Activated naive CD4-positive, alpha-beta T cell treated with Interleukin-2 at 50 U/mL for 16 hours (primary cell): Measurements from ENCODE around the gene SLC25A30.
A peak's percentile ranks its signal among the peaks of the same experiment; 100 is the strongest.

Experiments used
- DNase-seq: peaks from one replicate; pipeline ENCODE4 v3.0.0-alpha.2; 2020

Gene SLC25A30, protein sequence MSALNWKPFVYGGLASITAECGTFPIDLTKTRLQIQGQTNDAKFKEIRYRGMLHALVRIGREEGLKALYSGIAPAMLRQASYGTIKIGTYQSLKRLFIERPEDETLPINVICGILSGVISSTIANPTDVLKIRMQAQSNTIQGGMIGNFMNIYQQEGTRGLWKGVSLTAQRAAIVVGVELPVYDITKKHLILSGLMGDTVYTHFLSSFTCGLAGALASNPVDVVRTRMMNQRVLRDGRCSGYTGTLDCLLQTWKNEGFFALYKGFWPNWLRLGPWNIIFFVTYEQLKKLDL

DNA sequence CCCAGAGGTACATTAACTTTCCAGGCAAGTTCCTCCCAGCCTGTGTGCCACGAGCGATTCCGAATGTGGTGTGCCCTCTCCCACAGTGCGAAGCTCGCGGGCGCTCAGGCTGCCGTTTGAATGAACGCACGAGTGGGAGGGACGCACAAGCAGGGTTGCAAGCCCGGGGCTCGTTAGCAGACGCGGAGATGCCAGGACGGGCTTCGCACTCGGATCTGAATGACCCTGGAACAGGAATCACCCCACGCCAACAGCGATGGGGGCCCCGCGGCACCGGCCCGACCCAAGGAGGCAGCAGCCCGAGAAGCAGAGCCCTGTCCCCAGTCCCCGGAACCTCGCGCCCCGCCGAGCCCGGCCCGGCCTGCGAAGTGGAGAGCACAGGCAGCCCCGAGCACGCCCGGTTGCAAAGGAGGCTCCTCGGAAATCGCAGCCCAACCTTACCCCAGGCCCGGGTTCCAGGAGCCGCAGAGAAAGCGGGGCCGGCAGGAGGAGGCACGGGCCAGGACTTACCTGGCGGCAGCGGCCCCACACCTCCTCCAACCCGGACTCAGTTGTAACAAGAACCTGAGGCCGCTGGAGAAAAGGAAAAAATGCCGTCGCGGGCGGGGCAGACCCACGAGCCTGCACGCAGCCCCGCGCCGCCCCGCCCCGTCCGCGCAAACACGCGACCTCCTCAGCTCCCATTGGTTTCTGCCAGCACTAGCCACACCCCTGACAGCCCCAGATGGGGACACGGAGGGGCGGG, at the start of gene SLC25A30:
Gene SLC25A30 (minus strand): TSS at position 584 of the 745 bp plus-strand sequence. CDS start 6,948 bp downstream, outside the sequence.
- peak; percentile 94 for DNase-seq

DNA sequence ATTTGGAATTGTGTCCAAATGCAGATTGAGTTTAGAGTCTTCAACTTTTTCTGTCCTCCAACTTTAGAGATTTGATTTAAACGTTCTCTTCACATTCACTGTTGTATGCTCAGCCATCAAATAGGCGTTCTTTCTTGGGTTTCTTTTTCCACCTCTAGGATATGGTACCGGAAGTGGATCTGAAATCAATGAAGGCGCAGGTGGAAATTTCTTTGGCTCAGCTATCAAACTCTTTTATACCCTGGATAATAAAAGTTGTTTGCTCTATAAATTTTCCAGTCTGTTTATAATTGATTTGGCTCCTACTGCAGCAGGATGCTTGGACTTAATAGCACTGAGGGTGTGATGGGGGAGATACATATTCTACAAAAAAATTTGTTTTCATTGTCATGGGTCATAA, 48.2 kb upstream of the SLC25A30 start:
- DNase-seq, result no peak

DNA sequence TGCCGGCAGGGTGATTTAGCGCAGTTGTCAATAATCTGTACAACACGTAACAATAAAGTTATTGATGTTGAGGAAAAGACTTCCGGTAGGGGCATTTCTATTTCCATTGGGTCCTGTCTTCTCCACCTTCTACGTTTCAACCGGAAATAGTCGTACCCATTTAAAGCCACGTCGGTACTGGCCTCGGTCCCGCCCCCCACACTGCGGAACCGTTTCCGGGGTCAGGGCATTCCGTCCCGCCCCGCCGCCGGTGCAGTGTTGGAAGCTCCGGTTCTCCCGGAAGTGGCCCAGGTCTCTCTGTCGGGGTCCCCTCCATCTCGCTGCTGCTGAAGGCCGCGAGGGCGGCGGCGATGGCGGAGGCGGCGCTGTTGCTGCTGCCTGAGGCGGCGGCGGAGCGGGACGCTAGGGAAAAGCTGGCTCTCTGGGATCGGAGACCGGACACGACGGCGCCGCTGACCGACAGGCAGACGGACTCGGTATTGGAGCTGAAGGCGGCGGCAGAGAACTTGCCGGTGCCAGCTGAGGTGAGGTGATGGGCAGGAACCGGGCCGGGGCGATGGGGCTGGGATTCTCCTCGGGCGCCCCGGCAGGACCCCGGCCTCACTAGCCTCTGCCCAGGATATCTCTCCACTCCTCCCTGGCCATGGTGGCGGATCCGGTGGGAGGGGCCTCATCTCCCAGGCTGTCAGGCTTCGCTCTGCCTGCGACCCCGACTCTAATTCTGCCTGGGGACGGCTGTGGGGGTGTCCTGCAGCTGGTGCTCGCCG, 46.7 kb upstream of the SLC25A30 start, which contains the start of gene COG3:
Gene COG3 (plus strand): TSS at position 253 of the 767 bp plus-strand sequence. CDS start 98 bp downstream, at position 351.
- DNase-seq, result peak; percentile 96

DNA sequence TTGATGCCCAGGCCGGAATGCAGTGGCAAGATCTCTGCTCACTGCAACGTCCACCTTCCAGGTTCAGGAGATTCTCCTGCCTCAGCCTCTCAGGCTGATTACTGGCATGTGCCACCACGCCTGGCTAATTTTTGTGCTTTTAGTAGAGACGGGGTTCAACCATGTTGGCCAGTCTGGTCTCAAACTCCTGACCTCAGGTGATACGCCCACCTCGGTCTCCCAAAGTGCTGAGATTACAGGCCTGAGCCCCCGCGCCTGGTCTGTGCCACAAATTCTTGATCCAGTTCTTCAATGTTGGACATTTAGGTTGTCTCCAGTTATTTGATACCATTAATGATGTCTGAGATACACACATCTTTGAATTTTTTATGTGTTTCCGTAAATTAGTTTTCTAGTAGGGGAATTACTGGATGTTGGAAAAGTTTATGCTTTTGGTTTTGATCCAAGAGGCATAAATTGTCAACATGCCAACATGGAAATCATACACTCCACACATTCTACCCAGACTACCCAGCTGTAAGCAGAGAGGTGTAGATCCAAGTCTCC, 46.0 kb upstream of the SLC25A30 start:
- no peak for DNase-seq

DNA sequence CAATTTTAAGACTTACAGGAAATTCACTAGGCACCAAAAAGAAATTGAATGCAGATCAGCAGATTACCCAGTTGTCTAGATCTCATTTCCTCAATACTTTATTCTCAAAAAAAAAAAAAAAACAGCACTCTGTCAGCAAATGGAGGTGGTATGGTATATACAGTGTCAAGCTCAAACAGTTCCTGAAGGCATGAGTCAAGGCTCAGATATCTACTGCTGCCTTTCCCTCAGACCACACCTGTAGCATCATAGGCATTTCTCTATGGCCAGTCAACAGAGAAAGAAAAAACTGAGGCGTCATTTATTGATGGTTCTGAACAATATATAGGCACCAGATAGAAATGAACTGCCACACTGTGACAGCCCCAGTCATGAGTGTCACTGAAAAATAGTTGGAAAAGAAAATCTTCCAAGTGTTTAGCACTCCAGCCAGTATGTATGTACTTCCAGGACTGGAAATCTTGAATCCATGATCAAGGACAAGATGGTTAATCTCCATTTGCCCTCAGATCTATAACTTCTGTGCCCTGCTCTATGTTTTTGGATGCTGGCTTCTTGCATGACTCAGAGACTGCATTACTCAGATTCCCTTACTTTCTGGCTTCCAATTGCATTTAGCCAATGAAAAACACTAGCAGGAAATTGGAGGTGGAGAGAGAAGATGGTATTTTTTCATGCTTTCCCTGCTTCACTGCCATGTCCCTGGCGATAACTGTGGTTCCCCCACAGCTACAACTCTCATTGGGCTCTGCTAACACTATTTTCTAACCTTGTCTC, 38.2 kb upstream of the SLC25A30 start:
- no peak for DNase-seq

DNA sequence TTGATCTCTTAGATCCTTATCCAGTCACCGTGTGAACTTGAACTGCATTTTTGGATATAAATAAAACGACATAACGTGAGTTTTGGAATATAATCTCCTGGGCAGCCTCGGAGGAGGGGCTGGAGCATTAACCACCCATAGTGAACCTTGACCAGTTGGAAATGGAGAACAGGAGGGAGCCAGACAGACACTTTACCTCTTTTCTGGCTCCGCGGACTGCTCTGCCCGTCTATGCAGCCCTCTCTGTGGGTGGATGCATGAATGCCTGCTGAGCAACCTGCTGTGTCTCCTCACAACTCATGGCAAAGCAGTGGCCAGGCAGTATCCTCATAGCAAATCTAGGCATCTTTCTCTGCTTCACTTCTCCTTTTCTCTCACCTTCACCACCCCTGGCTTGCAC, 36.0 kb upstream of the SLC25A30 start:
- DNase-seq, result no peak

DNA sequence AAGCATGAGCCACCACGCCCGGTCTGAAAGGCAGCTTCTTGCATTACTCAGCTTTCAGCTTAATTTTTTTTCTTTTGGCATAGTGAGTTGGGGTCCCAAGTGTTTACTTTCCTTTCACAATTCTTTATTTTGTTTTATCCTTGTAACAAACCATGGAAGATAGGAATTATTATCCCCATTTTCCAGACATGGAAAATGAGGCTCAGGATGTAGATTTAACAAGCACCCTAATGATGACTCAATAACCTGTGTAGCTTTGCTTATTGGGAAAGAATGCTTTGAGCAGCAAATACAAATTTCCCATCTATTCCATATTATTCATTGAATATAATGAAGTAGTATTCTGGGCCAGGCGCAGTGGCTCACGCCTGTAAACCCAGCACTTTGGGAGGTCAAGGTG, 33.1 kb upstream of the SLC25A30 start:
- DNase-seq, result no peak

DNA sequence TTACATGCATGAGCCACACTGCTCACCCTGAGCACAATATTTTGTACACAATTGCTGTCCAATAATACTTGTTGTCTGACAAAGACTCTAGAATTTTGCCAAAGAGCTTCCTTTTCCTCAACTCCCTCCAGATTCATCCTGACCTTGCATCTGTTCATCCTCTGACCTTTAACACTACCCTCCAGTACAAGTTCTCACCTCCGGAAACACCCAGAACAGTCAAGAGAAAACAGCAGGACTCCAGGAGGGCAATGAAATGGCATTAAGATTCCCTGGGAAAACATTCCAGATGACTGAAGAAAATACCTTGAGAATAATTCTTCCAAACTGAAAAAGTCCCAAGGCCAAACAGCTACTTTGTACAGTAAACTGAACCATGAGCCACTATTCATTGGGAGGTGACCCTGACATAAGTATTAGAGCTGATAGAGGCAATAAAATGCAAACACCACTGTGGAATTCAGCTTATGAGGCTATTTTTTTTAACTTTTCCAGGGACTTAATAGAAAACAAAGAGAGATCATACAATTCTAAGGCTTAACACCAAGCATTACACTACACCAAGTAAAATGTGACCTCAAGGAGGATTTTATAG, 30.9 kb upstream of the SLC25A30 start:
- no peak for DNase-seq

DNA sequence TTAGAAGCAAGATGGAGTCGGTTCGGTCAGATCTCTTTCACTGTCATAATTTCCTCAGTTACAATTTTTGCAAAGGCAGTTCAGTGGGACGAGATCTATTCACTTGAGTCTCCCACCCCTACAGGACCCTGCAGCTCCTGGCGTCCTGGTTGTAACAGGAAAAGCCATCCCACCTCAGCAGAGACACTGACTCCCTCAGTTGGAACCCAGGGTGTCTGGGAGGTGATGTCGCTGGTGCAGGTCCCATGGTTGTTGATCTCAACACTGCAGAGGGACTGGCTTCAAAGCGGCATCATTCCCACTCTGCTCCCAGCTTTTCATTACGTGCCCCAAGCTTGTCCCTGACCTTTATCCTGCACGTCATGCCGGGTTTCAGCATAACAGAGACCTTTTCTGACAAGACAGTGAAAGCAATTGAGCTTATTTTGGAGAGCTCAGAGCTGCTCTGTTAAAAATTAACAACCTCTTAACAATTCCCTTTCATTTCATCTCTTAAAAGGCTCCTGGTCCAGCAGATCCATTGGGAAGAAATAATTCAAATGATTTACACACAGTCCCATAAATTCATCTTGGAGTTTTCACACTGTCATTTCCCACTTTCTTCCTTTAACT, 29.0 kb upstream of the SLC25A30 start:
- no peak for DNase-seq

DNA sequence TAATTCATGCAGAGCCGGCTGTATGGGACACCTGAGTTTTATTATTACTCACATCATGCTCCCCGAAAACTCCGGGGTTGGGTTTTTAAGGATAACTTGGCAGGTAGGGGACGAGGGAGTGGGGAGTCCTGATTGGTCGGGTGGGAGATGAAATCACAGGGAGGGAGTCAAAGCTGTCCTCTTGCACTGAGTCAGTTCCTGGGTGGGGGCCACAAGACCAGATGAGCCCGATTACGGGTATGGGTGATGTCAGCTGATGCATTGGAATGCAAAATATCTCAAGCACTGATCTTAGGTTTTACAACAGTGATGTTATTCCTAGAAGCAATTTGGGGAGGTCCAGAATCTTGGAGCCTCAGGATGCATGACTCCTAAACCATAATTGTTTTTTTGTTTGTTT, 28.0 kb upstream of the SLC25A30 start:
- DNase-seq, result no peak

DNA sequence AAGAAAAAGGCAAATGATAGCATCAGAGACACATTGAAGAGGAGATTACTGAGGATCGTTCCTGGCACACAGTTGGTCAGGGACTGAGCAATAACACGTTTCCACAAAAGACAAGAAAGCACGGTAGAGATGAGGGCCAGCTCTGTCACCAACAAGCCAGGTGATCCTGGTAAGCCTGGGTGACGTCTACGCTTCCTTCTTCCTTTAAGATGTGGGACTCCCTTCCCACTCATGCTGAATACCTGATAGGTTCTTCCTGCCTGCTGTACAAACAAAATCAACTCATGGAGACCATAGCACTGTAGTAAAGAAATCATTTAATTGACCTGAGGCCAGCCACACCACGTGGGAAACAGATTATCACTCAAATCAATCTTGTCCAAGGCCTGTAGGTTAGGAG, 26.9 kb upstream of the SLC25A30 start:
- no peak for DNase-seq

DNA sequence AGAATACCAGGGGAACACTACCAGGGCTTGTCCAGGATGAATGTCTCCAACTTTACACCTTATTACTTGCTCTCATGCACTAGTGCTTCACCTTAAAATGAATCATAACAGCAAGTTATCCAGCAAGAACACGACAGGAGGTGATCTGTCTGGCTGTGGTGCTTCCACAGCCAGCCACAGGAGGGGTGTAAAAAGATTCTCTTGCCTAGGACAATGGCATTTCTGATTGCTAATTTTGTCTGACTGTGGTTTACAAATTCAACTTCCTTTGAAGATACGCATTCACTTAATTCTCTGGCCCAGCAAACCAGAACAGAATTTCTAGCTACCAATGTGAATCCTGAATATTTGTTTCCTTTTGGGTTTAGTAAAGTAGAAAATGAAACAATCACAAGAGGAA, 23.5 kb upstream of the SLC25A30 start:
- DNase-seq, result no peak

DNA sequence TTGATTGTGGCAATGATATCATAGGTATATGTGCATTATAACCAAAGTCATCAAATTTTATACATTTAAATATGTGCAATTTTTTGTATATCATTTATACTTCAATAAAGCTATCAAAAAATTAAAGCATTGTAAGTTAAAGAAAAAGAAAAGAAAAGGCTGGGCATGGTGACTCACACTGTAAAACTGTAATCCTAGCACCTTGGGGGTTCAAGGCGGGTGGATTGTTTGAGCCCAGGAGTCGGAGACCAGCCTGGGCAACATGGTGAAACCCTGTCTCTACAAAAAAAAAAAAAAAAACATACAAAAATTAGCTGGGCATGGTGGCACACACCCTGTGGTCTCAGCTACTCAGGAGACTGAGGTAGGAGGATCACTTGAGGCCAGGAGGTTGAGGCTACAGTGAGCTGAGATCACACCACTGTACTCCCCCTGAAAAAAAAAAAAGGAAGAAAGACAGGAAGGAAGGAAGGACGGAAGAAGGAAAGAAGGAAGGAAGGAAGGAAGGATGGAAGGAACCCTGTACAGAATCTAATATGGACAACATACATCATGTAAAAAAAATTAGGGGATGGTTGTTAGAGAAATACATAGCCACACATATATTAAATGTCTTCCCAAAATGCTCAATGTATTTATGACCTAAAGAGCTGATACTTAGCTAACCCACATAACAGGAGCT, 21.7 kb upstream of the SLC25A30 start:
- DNase-seq, result no peak

DNA sequence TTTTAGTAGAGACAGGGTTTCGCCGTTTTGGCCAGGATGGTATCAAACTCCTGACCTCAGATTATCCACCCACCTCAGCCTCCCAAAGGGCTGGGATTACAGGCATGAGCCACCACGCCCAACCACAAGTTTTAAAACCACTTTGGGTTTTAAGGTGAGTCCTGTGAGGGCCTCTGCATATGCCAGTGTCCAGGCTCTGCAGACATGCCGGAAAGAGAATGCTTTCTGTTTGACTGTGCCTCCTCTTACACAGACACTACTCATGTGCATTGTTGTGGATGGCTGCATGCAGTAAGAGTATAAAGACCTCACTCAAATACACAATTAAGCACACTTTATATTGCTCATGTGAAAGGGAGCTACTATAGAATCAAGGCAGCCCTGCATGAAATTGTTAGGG, 20.8 kb upstream of the SLC25A30 start:
- no peak for DNase-seq

DNA sequence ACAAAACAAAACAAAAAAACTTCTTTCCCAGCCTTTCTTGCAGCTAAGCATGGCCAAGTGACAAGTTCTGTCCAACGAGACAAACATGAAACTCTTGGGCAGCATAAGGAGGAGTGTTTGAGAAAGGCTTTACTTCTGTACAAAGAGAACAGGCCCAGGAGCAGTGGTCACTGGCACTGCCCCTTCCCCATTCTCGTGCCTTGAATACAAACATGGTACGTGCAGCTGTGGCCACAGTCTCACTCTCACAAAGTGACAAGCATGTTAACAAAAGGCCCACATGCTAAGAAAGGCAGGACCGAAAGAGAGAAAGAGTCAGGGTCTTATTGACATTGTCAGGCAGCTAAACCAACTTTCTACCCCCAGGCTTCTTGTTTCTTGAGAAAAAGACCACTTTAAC, 19.8 kb upstream of the SLC25A30 start:
- DNase-seq, result no peak

DNA sequence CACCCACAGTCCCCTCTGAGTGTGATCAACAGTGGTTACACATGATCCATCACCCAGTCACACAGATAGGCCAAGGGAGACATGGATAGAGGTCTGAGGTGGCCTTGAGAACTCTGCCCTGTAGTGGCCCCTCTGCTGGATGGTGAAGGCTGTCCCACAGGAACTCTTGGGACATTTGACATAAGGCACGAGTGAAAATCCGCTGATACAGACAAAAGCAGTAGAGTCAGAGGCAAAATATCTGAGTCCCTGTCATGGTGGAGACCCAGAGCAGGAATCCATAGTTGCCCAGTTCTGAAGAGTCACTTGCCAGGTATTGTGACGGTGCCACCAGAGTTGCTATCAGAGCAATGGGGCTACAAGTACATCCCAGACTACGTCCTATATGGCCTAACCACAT, 18.8 kb upstream of the SLC25A30 start:
- DNase-seq, result no peak

DNA sequence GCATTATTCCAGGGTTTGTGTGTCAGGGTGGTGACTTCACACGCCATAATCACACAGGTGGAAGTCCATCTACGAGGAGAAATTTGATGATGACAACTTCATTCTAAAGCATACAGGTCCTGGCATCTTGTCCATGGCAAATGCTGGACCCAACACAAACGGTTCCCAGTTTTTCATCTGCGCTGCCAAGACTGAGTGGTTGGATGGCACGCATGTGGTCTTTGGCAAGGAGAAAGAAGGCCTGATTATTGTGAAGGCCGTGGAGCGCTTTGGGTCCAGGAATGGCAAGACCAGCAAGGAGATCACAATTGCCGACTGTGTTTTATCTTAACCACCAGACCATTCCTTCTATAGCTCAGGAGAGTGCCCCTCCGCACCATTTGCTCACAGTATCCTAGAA, 18.2 kb upstream of the SLC25A30 start:
- DNase-seq, result no peak

DNA sequence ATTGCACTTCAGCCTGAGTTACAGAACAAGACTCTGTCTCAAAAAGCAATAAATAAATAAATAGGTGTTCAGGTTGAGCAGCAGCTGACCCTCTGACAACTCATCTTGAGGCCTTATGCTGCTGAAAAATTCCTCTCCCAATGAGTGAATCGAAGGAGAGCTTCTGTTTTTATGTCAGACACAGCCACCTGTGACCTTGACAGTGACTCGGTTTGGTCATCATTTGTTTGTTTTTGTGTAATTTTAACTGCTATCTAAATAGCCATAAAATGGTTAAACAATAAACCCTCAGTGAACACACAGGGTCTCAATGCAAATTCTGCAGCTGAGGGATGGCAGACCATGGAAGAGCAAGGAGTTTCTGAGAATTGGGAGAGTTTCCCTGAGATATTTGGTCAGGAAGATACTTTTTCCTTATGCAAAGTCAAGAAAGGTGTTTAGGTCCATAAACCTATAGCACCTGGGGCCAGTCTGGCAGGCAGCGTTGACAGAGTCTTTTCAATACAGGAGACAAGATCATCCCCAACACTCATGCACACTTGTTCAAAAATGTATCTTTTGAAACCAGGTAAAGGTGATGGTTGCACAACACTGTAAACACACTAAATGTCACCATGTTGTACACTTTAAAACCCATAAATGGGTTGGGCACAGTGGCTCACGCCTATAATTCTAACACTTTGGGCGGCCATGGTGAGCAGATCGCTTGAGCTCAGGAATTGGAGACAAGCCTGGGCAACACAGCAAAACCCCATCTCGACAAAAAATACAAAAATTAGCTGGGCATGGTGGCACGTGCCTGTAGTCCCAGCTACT, 16.6 kb upstream of the SLC25A30 start:
- no peak for DNase-seq

DNA sequence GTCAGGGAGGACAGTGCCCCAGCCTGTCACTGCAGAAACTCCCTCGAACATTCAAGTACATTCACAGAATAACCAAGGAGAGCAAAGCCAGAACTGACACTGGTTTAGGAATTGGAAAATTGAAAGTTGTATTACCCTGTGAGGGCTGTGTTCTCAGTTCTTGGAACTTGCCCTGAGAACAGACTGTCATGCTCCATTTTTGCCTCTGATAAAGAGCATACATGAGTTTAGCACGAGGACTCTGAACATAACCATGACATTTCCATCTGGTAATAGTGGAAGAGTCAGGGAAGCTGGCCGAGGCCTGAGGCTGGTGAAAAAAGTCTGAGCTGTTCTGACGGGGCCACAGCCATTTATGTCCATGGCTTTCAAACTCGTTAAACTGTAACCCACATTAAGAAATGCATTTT, 15.2 kb upstream of the SLC25A30 start:
- DNase-seq, result no peak

DNA sequence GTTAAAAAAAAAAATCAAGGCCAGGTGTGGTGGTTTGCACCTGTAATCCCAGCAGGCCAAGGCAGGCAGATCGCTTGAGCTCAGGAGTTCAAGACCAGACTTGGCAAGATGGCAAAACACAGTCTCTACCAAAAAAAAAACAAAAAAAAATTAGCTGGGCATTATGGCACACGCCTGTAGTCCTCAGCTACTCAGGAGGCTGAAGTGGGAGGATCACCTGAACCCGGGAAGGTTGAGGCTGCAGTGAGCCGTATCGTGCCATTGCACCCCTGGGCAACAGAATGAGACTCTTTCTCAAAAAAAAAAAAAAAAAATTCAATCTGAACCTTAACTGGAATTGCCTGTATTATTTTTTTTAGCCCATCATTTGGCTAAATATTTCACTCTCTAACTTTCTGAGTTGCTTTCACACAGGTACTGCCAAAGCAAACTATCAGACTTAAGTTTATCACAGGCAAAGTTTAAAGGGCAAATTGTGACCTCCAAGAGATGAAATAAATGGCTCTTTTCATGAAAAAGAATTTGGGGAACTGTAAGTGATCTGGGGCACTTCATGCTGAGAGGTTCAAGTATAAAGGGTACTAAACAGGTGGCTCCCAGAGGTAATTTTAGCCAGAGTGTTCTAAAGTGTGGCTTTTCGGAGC, 14.7 kb upstream of the SLC25A30 start:
- DNase-seq, result no peak
